Right cardiac atrium (tissue), 5 donors: ENCODE data around the gene SCG5. TPM values are rescaled to one million over a fixed set of nuclear protein-coding genes. Genes with fewer than 3 reads are reported as not detected.

Source experiments
- ATAC-seq, 2 donors: fragments of 200-7000 bp; cut with Tn5 transposase; one replicate each; pipeline versions ENCODE4 v1.8.0 to v1.9.1; 2020; ENCODE audit warnings: moderate library complexity in 2 of 2, mild to moderate bottlenecking in 1 of 2
- DNase-seq, 3 donors: peaks; one replicate each; pipeline ENCODE4 v3.0.0-alpha.2; 2020
- H3K27ac ChIP-seq: one replicate; pipeline ENCODE4 v1.5.1; 2013; ENCODE audit warnings: mild to moderate bottlenecking, low read length, control low read depth, moderate library complexity
- H3K27me3 ChIP-seq: one replicate; pipeline ENCODE4 v1.6.1; 2013; ENCODE audit not compliant: control insufficient read depth, insufficient read depth
- H3K4me1 ChIP-seq: one replicate; pipeline ENCODE4 v1.6.1; 2013; ENCODE audit warnings: low read length; ENCODE audit not compliant: control insufficient read depth, insufficient read depth
- H3K4me3 ChIP-seq: one replicate; pipeline ENCODE4 v1.5.1; 2013; ENCODE audit warnings: low read length, control low read depth
- H3K9me3 ChIP-seq: one replicate; pipeline ENCODE4 v1.6.1; 2013; ENCODE audit warnings: low read length; ENCODE audit not compliant: control insufficient read depth
- WGBS: extraction: QIAGEN DNeasy Blood & Tissue Kit; methylation state at CpG from one replicate; pipeline ENCODE4 v1.1.7; 2013; 5-methylcytosine and 5-hydroxymethylcytosine counted together
- intact Hi-C, 4 donors: fragments of 100-400 bp; cut with DNase I; formaldehyde crosslinking; loops; one replicate each; pipeline versions ENCODE4 v1.11.0 to v1.14.0; 2022 to 2023
- polyA plus RNA-seq: library from polyadenylated mRNA; stranded (reverse); fragments of 200-250 nt; gene quantifications from one replicate; pipeline ENCODE4 v1.2.3, GENCODE V29; 2013
- total RNA-seq, 4 donors: library from RNA; stranded (reverse); fragmentation: NEBNext Ultra II Directional; extraction: Animal tissue kit (Norgen Biotek cat#: 25700); gene quantifications; one replicate each; pipeline ENCODE4 v1.2.1, GENCODE V29; 2021
- donor health status: healthy with polysubstance abuse.
- donor health status: DM: no; HTN: yes; CAD: no.
- donor health status: DM: no; HTN: no; CAD: no.
- donor health status: DM: no; HTN: yes; CAD: no; lungs with severe emphysema.
- donor health status: DM: yes; HTN: yes; CAD: no.

The SCG5 gene
- total and polyA plus RNA-seq, 5 donors = 0.37 to 0.68 (median 0.47) TPM; not detected in 1

DNA sequence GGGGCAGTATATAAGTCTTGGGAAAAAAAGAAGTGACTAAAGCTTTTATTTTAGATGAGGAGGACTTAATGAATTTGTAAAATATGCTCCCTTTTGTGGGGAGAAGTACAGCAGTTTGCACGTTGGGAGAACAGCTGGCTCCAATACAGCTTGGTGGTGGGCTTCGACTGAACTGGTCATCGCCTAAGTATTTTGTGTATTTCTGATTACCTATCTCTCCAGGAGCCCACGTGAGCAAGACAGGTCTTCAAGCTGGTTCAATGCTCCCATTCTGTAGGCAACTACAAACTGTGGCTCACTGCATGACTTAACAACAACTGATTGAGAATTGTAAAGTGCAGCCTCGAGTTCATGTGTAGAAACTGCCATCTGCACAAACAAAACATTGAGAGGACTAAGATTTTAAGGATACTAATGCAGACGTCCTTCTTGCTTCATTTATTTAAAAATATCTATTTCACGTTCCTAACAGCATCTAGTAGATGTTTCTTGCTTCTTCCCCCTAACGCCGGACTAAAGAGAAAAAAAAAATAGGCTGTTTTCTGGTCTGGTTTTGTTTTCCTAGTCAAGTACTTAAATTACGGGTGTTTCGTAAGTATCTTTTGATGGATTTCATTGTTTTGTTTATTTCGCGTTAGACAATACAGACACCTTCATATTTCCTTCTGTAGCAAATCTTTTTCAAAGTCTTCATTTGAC is 74.9 kb downstream of the SCG5 start:
- WGBS = 24% methylated on average over 13 of the region's 13 CpGs
- DNase-seq (no peak), ATAC-seq (no peak)
- intact Hi-C loops = no loop called here
- no peaks in the 10 kb centered on the region for H3K9me3 ChIP-seq
- peaks cover 5% of the 10 kb centered on the region for H3K27me3 ChIP-seq
- no peak overlapping the region for H3K4me3 ChIP-seq
- H3K27ac ChIP-seq = no peak overlapping the region
- peaks cover 4% of the 10 kb centered on the region for H3K4me1 ChIP-seq

DNA sequence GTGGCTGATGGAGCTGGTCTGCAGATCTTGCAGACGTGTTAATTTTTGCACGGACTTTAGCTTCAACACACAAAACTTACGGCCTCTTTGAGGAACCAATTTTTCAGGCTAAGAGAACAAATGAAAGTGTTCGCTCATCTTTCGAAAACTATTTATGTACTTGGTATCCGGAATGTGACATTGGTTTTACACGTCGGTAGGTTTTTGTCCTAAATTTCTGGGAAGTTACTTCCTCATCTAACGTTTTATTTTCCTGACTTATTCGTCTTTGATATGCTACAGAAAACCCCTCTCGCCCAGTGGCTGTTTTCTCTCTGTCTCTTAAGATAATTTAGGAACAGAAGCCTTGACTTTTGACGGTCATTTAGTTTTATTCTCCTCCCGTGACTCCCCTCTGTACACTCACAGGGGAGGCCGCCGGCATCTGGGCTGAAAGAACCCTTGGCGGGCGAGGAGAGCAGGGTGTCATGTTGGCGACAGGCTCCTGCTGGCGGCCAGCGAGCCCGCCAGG is 75.5 kb downstream of the SCG5 start:
- intact Hi-C loops = no loop called here
- H3K4me1 ChIP-seq = peaks cover 4% of the 10 kb centered on the region

GRCh38 chr15:32717426-32718226 is 76.1 kb downstream of the SCG5 start, which contains the start of gene GREM1:
Gene GREM1 (plus strand): TSS chr15:32718004. CDS start chr15:32730691, 12,687 bp downstream.
- Histone ChIP-seq H3K27ac (no peak within 1 kb of the TSS), H3K9me3 (no peaks in the 10 kb centered on the region), H3K4me1 (peaks cover 4% of the 10 kb centered on the region), H3K27me3 (peaks cover 5% of the 10 kb centered on the region), H3K4me3 (peak within 1 kb of the TSS; percentile 23)
- 1% methylated on average over 99 of the region's 99 CpGs for WGBS
- intact Hi-C loops = no loop called here
- peak in 1 of 3 donors; percentile 39 for DNase-seq
- no peak for ATAC-seq

More for the DNA sequence above, 75.5 kb downstream of the SCG5 start:
- ATAC-seq (no peak), DNase-seq (no peak)
- Histone ChIP-seq H3K4me3 (peak overlapping the region; percentile 23), H3K27ac (no peak overlapping the region), H3K27me3 (peaks cover 5% of the 10 kb centered on the region), H3K9me3 (no peaks in the 10 kb centered on the region)
- WGBS = 12% methylated on average over 21 of the region's 21 CpGs

GRCh38 chr15:32718227-32718820 is 76.8 kb downstream of the SCG5 start:
- Histone ChIP-seq H3K4me1 (peaks cover 4% of the 10 kb centered on the region), H3K27me3 (peaks cover 5% of the 10 kb centered on the region), H3K9me3 (no peaks in the 10 kb centered on the region), H3K4me3 (peak overlapping the region; percentile 16), H3K27ac (no peak overlapping the region)
- DNase-seq (peak in 2 of 3 donors; percentile 47), ATAC-seq (peak; percentile 11)
- WGBS = 2% methylated on average over 60 of the region's 60 CpGs
- intact Hi-C loops = no loop called here

DNA sequence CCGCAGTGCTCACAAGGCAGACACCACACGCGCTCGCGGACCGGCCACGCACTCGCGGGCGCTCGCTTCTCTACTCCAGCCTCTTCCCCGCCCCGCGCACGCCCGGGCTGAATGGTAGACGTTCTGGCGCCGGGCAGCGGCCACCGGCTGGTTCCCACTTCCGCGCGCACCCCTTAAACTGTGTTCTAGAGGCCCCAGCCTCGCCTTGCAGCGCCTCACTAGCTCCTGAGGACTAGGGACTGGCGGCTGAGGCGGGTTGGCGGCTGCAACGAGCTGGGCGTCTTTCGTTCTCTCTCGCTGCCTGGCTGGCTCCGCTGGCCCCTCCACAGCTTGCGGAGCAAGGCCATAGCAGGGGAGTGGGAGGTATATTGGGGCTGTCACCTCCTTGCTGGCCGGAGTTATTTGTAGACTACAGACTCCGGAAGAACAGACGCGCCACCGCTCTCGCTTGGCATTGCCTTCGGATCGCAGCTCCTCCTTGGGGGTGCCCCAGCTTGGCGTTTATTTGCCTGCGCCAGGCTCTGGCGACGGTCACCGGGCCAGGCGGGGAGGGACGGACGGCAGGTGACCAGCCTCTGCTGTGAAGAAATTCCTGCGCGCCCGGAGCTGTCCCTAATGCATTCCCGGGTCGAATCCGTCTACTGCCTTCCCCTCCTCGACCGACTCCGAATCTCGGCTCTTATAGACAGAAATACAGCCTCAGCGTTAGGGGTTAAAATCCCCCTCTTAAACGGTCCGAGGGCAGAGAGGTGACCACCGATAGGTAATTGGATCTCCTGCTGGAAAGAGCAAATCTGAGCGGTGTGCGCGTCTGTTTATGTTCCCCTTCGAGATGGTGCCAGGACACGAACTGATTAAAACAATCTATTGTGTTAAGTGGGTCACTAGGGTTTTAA is 77.6 kb downstream of the SCG5 start:
- Histone ChIP-seq H3K27ac (no peak overlapping the region), H3K4me1 (peaks cover 4% of the 10 kb centered on the region), H3K9me3 (no peaks in the 10 kb centered on the region), H3K27me3 (peaks cover 5% of the 10 kb centered on the region), H3K4me3 (peak overlapping the region; percentile 16)
- no peak for ATAC-seq
- intact Hi-C loops = no loop called here
- DNase-seq = peak in 2 of 3 donors; percentile 39 to 54
- 2% methylated on average over 70 of the region's 70 CpGs for WGBS

DNA sequence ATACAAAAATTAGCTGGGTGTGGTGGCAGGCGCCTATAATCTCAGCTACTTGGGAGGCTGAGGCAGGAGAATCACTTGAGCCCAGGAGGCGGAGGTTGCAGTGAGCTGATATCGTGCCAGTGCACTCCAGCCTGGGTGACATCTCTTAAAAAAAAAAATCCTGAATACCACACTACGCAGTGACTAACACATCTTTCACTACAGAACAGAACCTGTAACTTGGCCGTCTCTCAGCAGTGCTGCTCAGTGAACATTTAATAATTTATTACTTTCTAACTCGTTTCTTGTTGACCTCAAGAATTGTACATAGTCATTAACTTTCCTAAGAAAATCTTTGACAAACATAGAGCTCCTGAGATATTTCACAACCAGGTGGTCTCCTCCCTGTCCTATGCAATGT is 80.1 kb downstream of the SCG5 start:
- H3K27ac ChIP-seq = no peak overlapping the region
- H3K4me3 ChIP-seq = no peak overlapping the region
- H3K27me3 ChIP-seq = no peaks in the 10 kb centered on the region
- no peaks in the 10 kb centered on the region for H3K9me3 ChIP-seq
- intact Hi-C loops = no loop called here
- DNase-seq (no peak), ATAC-seq (no peak)
- 87% methylated on average over 6 of the region's 6 CpGs for WGBS
- H3K4me1 ChIP-seq = peaks cover 4% of the 10 kb centered on the region

DNA sequence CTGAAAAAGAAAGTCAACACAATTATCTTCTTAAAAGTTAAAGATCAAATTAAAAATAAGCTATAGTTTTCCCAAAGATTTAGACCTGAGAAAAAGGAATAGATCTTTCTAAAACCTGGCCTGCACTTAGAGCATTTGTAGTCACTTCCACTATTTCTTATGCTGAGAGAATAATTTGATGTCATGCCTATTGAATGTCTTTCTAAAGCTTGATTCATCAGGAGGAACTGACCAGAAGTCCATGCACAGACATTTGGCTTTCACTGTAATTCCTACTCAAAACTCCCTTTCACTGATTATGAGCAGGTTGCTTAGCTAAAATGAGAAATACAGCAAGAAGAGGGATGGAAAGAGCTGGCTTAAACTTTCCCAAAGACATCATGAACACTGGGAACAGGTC is 80.6 kb downstream of the SCG5 start:
- H3K27ac ChIP-seq = no peak overlapping the region
- no peak for ATAC-seq
- intact Hi-C loops = no loop called here
- H3K9me3 ChIP-seq = no peaks in the 10 kb centered on the region
- H3K4me3 ChIP-seq = no peak overlapping the region
- DNase-seq = no peak
- H3K4me1 ChIP-seq = peaks cover 4% of the 10 kb centered on the region
- no peaks in the 10 kb centered on the region for H3K27me3 ChIP-seq

DNA sequence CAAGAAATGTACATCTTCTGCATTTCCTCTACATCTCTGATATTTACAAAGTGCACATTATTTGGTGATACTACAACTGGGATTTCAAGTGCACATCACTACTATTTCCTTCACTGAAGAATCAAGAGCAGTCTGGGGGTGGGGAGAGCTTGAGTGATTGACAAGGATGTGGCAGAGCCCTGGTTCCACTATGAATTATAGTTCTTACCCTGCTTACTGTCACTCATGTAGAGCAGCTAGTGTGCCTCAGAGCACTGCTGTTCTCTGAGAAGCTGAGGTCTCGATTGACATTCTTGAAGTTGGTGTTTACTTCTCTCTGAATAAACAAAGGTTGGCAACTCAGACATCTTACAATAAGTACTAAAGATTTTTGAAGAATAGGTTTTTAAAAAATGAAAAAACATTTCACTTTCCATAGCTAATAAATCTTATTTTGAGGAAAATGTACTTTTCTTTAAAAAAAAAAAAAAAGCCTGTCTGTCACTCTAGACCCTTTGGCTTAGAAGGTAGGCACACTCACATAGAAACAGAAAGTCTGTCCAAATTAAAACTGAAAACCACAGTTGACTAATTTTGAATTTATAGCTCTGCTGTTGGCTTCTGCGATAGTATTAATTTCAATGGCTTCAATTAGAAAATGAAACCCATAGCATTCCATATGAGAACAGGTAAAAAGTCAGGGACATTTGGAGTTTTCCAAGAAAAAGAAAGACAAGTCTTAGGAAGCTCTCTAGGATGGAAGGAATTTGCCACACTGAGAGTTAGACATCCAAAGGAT is 81.8 kb downstream of the SCG5 start:
- no peaks in the 10 kb centered on the region for H3K27me3 ChIP-seq
- peaks cover 4% of the 10 kb centered on the region for H3K4me1 ChIP-seq
- H3K4me3 ChIP-seq = no peak overlapping the region
- ATAC-seq (no peak), DNase-seq (no peak)
- WGBS = 81% methylated on average over 2 of the region's 2 CpGs
- H3K27ac ChIP-seq = no peak overlapping the region
- intact Hi-C loops = no loop called here
- no peaks in the 10 kb centered on the region for H3K9me3 ChIP-seq

DNA sequence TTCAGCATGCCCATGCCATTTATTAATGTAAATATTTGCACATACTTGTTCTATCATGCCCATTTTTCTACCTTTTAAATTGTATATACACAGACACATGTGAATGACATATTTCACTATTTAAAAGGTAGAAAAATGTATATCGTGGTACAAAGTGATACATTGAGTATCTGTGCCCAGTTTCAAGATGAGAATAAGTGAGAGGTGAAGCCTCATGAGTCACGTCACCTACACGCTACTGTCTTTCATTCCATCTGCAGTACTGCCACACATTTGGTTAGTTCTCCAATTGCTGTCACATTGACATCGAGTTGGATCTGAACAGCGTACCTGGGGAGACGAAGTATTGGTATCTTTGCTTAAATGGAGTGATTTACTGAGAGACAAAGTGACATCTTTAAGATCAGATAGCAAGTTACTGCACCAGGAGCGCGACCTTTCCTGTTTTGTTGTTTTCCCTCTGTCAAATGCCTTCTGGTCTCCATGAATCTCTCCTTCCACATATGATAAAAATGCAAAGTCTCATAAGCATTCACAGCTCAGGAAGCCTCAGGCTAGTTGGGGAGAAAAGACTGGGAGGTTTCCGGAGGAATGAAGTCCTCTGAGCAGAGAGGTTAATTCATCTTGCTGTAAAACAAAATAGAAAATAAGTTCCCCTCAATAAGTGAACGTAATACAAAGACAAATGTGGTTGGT is 88.3 kb downstream of the SCG5 start:
- DNase-seq = no peak
- Histone ChIP-seq H3K4me1 (no peaks in the 10 kb centered on the region), H3K4me3 (no peak overlapping the region), H3K27ac (no peak overlapping the region), H3K9me3 (no peaks in the 10 kb centered on the region), H3K27me3 (no peaks in the 10 kb centered on the region)
- no peak for ATAC-seq
- WGBS = 82% methylated on average over 10 of the region's 10 CpGs
- intact Hi-C loops = loop anchor here in 1 of 4 donors (10.0 kb wide), 1 partner anchor 55 kb away; no protein-coding TSS in a partner anchor
